HEK293T (cell line): ENCODE measurements around the gene TTC21A.
A peak's percentile ranks its signal among the peaks of the same experiment; 100 is the strongest.

ENCODE experiments used
- L3MBTL2 ChIP-seq: fragments of 450-650 bp; conservative IDR thresholded peaks from 2 replicates; pipeline ENCODE4 v1.6.1; 2016; ENCODE audit warnings: mild to moderate bottlenecking
- NFRKB ChIP-seq: fragments of 450-650 bp; IDR thresholded peaks from 2 replicates; pipeline ENCODE4 v1.6.1; 2016; ENCODE audit warnings: mild to moderate bottlenecking, moderate library complexity
- TF ChIP-seq, protein P1 (sequence below): fragments of 450-650 bp; IDR thresholded peaks from 2 replicates; pipeline ENCODE4 v1.6.1; 2016

DNA sequence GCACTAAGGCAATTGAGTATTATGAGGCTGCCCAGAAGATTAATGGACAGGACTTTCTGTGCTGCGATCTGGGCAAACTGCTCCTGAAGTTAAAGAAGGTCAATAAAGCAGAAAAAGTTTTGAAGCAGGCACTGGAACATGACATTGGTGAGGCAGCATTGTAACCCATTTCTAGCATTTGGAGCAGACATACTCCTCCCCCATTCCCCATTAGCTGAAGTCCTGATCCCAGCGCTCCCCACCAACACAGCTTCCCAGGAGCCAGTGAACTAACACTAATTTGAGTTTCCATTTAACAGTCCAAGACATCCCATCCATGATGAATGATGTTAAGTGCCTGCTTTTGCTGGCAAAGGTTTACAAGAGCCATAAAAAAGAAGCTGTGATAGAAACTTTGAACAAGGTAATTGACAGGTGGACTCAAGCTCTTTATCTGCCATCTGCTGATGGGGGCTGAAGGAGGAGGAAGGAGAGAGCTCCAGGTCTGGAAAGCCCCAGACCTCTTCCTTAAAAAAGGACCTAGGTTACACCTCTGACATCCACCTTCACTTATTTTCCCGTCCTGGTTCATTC is 23.3 kb downstream of the TTC21A start:
- TF ChIP-seq NFRKB (no peak), L3MBTL2 (no peak)
- TF ChIP-seq, protein P1, sequence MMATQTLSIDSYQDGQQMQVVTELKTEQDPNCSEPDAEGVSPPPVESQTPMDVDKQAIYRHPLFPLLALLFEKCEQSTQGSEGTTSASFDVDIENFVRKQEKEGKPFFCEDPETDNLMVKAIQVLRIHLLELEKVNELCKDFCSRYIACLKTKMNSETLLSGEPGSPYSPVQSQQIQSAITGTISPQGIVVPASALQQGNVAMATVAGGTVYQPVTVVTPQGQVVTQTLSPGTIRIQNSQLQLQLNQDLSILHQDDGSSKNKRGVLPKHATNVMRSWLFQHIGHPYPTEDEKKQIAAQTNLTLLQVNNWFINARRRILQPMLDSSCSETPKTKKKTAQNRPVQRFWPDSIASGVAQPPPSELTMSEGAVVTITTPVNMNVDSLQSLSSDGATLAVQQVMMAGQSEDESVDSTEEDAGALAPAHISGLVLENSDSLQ = peak; percentile 62; the same call in 1 of the 2 replicates
